ENCODE measurements around the gene PDSS2.
A peak's percentile ranks its signal among the peaks of the same experiment; 100 is the strongest.

The PDSS2 gene

DNA sequence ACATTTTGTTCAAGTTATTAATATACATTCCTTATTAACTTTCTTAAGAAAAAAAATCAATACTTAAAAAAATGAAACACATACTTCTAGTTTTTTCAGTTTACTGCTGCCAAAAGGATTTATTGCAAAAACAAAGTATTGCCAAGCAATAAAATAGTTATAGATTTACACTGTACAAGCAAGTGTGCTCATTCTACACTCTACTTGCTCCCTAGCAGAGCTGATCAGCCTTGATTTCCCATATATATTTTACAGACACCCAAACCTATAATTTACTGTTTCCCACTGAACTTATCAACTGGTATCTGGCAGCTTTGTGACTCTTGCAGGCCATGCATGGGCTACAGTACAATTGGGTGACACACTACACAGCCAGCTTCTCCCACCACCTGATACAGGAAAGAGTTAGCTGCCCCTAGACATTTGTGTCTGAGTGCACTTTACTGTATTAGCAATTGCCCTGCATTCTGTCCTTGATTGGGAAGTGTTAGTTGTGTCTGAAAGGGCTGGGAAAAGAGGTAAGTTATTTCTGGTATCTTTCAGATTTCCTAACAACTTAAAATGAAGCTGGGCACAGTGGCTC lies 188.1 kb downstream of the PDSS2 start:
- Histone ChIP-seq H3K4me1 (ENCODE audit: control insufficient read depth, insufficient read depth, low read length, unreplicated experiment) (no peaks in the 10 kb centered on the region), H3K27me3 (ENCODE audit: insufficient read depth, low read length) (no peaks in the 10 kb centered on the region), H3K4me3 (ENCODE audit: low read depth, low read length) (no peak overlapping the region), H2AFZ (ENCODE audit: low read length, unreplicated experiment) (no peak overlapping the region), H3K27ac (ENCODE audit: low read depth, low read length) (no peak overlapping the region), H3K79me2 (ENCODE audit: control insufficient read depth, insufficient read depth, low read length, unreplicated experiment) (no peaks in the 10 kb centered on the region), H3K36me3 (ENCODE audit: insufficient read depth, low read length) (no peaks in the 10 kb centered on the region)

DNA sequence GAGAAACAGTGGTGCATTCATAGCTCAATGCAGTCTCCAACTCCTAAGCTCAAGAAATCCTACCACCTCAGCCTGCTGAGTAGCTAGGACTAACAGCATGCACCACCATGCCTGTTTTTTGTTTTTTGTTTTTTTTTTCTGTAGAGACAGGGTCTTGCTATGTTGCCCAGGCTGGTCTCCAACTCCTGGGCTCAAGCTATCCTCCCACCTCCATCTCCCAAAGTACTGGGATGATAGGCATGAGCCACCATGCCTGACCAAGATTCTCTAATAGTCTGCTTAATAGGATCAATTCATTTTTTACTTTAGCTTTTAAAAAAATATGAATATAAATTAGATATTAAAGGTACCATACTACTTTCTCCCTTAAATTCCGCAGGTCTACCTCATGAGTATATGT lies 191.7 kb downstream of the PDSS2 start:
- H3K36me3 ChIP-seq (ENCODE audit: insufficient read depth, low read length), result no peaks in the 10 kb centered on the region
- H3K4me3 ChIP-seq (ENCODE audit: low read depth, low read length), result no peak overlapping the region
- H3K4me1 ChIP-seq (ENCODE audit: control insufficient read depth, insufficient read depth, low read length, unreplicated experiment), result peaks cover 16% of the 10 kb centered on the region
- no peaks in the 10 kb centered on the region for H3K79me2 ChIP-seq (ENCODE audit: control insufficient read depth, insufficient read depth, low read length, unreplicated experiment)
- no peaks in the 10 kb centered on the region for H3K27me3 ChIP-seq (ENCODE audit: insufficient read depth, low read length)
- H2AFZ ChIP-seq (ENCODE audit: low read length, unreplicated experiment), result no peak overlapping the region
- no peak overlapping the region for H3K27ac ChIP-seq (ENCODE audit: low read depth, low read length)

DNA sequence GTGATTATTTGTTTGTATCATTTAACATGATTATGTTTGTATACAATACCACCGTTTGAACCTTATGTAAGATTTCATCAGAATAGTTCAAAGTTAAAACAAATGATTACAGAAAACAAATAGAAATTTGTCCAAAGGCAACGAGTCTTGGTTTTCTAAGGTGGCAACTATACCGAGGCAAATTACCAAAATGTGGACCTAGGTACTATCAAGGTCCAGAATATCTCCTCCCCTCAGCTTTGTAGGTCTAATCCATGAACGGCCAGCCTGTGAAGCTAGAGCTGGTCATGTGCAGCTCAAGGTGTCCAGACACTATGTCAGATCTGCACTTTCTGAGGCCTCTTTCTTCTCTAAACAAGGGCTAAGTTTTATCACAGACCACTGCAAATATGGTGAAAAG lies 192.4 kb downstream of the PDSS2 start:
- peaks cover 16% of the 10 kb centered on the region for H3K4me1 ChIP-seq (ENCODE audit: control insufficient read depth, insufficient read depth, low read length, unreplicated experiment)
- H3K27ac ChIP-seq (ENCODE audit: low read depth, low read length), result no peak overlapping the region
- H3K79me2 ChIP-seq (ENCODE audit: control insufficient read depth, insufficient read depth, low read length, unreplicated experiment), result no peaks in the 10 kb centered on the region
- H2AFZ ChIP-seq (ENCODE audit: low read length, unreplicated experiment), result no peak overlapping the region
- H3K36me3 ChIP-seq (ENCODE audit: insufficient read depth, low read length), result no peaks in the 10 kb centered on the region
- H3K4me3 ChIP-seq (ENCODE audit: low read depth, low read length), result no peak overlapping the region
- no peaks in the 10 kb centered on the region for H3K27me3 ChIP-seq (ENCODE audit: insufficient read depth, low read length)

DNA sequence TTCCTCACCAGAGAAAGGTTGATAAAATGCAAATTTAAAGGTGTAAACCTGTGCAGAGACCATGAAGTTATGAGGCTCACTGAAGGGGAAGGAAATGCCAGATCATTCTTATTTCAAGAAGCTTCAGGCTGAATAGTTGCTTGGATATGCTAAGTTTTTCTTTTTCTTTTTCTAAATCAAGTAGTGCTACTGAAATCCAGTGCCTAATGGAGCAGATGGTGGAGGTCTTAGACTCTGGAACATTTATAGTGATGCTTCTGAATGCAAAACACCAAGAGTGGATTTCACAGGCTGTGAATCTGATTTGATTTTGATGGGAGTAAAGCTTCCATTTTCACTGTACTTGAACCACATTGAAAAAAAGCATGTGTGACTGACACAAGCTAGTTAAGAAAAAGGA lies 192.8 kb downstream of the PDSS2 start:
- H2AFZ ChIP-seq (ENCODE audit: low read length, unreplicated experiment), result no peak overlapping the region
- H3K27ac ChIP-seq (ENCODE audit: low read depth, low read length), result no peak overlapping the region
- H3K4me1 ChIP-seq (ENCODE audit: control insufficient read depth, insufficient read depth, low read length, unreplicated experiment), result peaks cover 16% of the 10 kb centered on the region
- H3K4me3 ChIP-seq (ENCODE audit: low read depth, low read length), result no peak overlapping the region
- no peaks in the 10 kb centered on the region for H3K79me2 ChIP-seq (ENCODE audit: control insufficient read depth, insufficient read depth, low read length, unreplicated experiment)
- no peaks in the 10 kb centered on the region for H3K27me3 ChIP-seq (ENCODE audit: insufficient read depth, low read length)
- no peaks in the 10 kb centered on the region for H3K36me3 ChIP-seq (ENCODE audit: insufficient read depth, low read length)

DNA sequence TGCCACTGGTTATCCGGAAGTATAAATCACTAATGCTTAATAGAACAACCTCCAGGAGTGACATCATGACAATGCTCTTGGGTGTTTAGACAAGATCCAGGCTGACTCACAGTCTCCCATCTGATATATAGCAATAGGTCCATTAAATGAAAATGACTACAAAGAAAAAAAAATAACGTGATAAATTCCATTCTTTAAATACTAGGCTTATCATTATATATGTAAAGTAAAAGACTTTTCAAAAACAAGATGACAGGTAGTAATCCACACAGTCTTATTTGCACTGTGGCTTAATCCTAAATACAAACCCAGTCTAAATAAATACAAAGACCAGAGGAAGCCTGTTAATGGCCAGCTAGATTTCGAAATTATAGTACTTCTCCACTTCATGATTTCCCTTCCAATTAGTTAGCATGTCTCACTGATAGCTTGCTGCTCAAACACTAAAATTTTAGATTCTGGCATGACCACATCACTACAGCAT lies 195.0 kb downstream of the PDSS2 start:
- H3K79me2 ChIP-seq (ENCODE audit: control insufficient read depth, insufficient read depth, low read length, unreplicated experiment), result no peaks in the 10 kb centered on the region
- H3K36me3 ChIP-seq (ENCODE audit: insufficient read depth, low read length), result no peaks in the 10 kb centered on the region
- no peak overlapping the region for H3K4me3 ChIP-seq (ENCODE audit: low read depth, low read length)
- no peak overlapping the region for H2AFZ ChIP-seq (ENCODE audit: low read length, unreplicated experiment)
- peak overlapping the region; percentile 43 for H3K27ac ChIP-seq (ENCODE audit: low read depth, low read length)
- no peaks in the 10 kb centered on the region for H3K27me3 ChIP-seq (ENCODE audit: insufficient read depth, low read length)
- peaks cover 16% of the 10 kb centered on the region for H3K4me1 ChIP-seq (ENCODE audit: control insufficient read depth, insufficient read depth, low read length, unreplicated experiment)

DNA sequence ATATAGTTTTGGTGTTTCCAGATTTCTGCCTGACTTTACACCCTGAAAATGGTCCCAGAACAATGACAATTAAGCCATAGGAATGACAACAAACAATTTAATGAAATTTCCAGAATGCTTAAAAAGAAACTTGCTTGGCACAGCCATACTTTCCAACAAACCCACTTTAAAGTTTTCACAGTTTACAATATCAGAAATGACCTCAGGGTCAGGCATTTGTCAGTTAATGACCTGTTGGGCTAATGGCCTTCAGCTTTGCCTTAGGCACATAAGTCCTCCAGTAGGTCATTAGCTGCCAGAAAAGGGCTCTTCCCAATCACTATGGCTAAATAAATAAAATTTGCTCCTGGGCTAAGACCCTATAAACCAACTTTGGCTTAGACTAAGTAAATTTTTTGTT lies 199.4 kb downstream of the PDSS2 start:
- Histone ChIP-seq H2AFZ (ENCODE audit: low read length, unreplicated experiment) (no peak overlapping the region), H3K4me3 (ENCODE audit: low read depth, low read length) (no peak overlapping the region), H3K36me3 (ENCODE audit: insufficient read depth, low read length) (no peaks in the 10 kb centered on the region), H3K27me3 (ENCODE audit: insufficient read depth, low read length) (no peaks in the 10 kb centered on the region), H3K79me2 (ENCODE audit: control insufficient read depth, insufficient read depth, low read length, unreplicated experiment) (no peaks in the 10 kb centered on the region), H3K27ac (ENCODE audit: low read depth, low read length) (no peak overlapping the region), H3K4me1 (ENCODE audit: control insufficient read depth, insufficient read depth, low read length, unreplicated experiment) (peaks cover 15% of the 10 kb centered on the region)

DNA sequence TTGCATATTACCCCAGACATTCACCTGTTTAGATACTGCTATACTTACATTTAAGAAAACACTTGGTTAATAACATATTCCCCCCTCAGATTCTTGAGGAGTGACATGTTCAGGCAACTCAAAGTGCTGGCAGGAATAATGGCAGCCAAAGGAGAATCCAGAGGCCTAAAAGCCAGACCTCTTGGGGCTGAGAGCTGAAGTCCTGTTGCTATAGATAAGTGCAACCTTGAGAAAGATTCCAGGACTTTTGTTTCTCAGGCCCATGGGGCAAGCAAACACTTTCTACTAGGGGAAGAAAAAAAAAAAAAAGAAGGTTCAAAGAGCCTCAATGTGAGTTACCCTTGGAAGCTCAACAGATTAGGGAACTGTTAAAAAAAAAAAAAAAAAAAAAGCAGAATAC lies 211.2 kb downstream of the PDSS2 start:
- no peaks in the 10 kb centered on the region for H3K27me3 ChIP-seq (ENCODE audit: insufficient read depth, low read length)
- no peak overlapping the region for H3K27ac ChIP-seq (ENCODE audit: low read depth, low read length)
- H3K79me2 ChIP-seq (ENCODE audit: control insufficient read depth, insufficient read depth, low read length, unreplicated experiment), result no peaks in the 10 kb centered on the region
- no peaks in the 10 kb centered on the region for H3K36me3 ChIP-seq (ENCODE audit: insufficient read depth, low read length)
- H3K4me3 ChIP-seq (ENCODE audit: low read depth, low read length), result no peak overlapping the region
- no peak overlapping the region for H2AFZ ChIP-seq (ENCODE audit: low read length, unreplicated experiment)
- H3K4me1 ChIP-seq (ENCODE audit: control insufficient read depth, insufficient read depth, low read length, unreplicated experiment), result peaks cover 11% of the 10 kb centered on the region

DNA sequence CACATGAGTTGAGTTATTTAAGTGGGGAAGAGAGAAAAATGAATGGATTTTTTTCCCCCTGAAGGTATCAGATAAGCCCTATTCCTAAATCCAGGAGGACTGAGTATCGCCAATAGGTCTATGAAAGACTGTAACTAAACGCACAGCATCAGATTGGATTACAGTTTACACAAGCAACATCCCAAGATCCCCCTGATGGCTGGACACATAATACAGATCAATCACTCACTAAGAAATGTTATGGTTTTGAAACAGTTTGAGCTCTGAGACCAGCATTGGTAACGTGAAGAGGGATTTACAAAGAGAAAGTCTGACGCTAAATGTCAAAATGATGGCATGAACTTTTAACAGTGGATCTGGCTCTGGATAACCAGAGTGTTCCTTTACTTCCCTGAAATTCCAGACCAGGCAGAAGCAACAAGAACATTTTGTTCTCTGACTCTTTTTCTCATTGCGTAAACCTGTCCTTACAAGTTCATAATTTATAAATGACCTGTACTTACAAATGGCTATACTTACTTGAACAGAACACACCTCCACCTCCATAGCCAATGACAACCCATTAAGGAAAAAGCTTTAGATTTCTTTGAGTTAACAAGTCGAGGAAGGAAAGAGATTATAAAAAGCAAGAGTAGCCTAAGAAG lies 212.3 kb downstream of the PDSS2 start:
- H3K36me3 ChIP-seq (ENCODE audit: insufficient read depth, low read length), result no peaks in the 10 kb centered on the region
- no peak overlapping the region for H2AFZ ChIP-seq (ENCODE audit: low read length, unreplicated experiment)
- H3K4me1 ChIP-seq (ENCODE audit: control insufficient read depth, insufficient read depth, low read length, unreplicated experiment), result peaks cover 11% of the 10 kb centered on the region
- H3K79me2 ChIP-seq (ENCODE audit: control insufficient read depth, insufficient read depth, low read length, unreplicated experiment), result no peaks in the 10 kb centered on the region
- H3K4me3 ChIP-seq (ENCODE audit: low read depth, low read length), result no peak overlapping the region
- no peaks in the 10 kb centered on the region for H3K27me3 ChIP-seq (ENCODE audit: insufficient read depth, low read length)
- peak overlapping the region; percentile 37 for H3K27ac ChIP-seq (ENCODE audit: low read depth, low read length)

DNA sequence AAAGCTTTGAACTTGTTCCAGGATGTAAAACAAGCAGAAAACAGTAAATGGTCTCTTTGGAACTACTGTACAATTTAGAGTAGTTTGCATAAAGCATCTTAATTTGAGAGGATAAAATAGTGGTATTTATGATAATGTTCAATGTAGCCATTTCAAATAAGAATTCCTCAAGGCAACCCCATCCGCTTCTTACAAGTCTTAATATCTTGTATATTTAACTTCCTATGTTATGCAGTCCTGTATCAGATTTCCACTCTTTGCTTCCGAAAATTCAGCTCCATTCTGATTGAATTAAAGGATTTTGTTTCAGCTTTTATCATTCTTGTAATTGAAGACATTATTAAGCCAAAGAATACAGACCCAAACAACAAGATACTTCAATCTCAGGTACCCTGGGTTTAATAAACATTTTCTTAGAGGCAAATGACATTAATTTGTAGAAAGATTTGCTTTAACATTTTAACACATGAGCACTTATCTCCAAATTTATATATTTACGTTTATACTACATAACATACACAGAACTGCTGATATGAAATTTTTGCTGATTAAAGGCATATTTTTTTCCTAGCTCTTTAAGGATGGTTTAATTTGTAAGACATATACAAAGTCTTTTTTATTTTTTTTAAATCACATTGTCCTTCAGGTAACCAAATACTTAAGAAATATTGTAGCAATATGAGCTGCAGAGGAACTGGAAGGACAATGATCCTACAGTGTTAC lies 213.0 kb downstream of the PDSS2 start:
- Histone ChIP-seq H3K27me3 (ENCODE audit: insufficient read depth, low read length) (no peaks in the 10 kb centered on the region), H2AFZ (ENCODE audit: low read length, unreplicated experiment) (no peak overlapping the region)

DNA sequence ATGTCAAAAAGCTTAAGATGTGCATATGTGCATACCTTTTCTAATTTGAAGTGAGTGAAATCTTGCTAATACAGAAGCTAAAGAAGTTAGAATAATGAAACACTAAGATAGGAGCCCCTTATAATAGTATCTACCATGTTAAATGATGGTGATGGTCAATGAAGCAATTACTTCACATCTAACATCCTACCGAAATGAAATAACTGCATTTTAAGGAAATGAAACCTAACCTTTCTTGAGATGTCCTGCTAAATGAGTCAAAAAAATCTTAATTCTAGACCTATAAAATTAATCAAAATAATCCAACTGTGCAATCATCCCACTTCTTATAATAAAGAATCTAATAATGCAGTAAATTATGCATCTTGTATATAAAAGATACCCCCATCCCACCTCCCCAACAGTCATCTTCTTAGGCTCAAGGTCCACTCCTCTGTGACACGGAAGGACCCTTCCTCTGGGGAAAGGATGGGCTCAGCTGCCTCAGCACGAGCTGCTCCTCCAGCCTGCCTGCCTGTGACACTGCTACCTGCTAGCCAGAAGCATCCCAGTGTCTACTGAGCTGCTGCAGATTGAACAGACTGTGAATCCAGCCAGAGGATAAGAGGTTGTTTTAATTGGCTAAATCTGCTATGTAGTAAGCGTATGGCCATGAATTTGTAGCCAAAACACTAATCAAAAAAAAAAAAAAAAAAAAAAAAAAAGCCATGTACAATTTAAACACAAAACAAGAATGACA lies 214.5 kb downstream of the PDSS2 start:
- no peaks in the 10 kb centered on the region for H3K79me2 ChIP-seq (ENCODE audit: control insufficient read depth, insufficient read depth, low read length, unreplicated experiment)
- no peak overlapping the region for H3K27ac ChIP-seq (ENCODE audit: low read depth, low read length)
- no peak overlapping the region for H3K4me3 ChIP-seq (ENCODE audit: low read depth, low read length)
- H3K4me1 ChIP-seq (ENCODE audit: control insufficient read depth, insufficient read depth, low read length, unreplicated experiment), result peaks cover 11% of the 10 kb centered on the region
- H2AFZ ChIP-seq (ENCODE audit: low read length, unreplicated experiment), result no peak overlapping the region
- no peaks in the 10 kb centered on the region for H3K36me3 ChIP-seq (ENCODE audit: insufficient read depth, low read length)
- no peaks in the 10 kb centered on the region for H3K27me3 ChIP-seq (ENCODE audit: insufficient read depth, low read length)

More for the DNA sequence above, 213.0 kb downstream of the PDSS2 start:
- H3K4me3 ChIP-seq (ENCODE audit: low read depth, low read length), result no peak overlapping the region
- H3K36me3 ChIP-seq (ENCODE audit: insufficient read depth, low read length), result no peaks in the 10 kb centered on the region
- H3K79me2 ChIP-seq (ENCODE audit: control insufficient read depth, insufficient read depth, low read length, unreplicated experiment), result no peaks in the 10 kb centered on the region
- peak overlapping the region; percentile 37; the same call in 1 of the 2 replicates for H3K27ac ChIP-seq (ENCODE audit: low read depth, low read length)
- peaks cover 11% of the 10 kb centered on the region for H3K4me1 ChIP-seq (ENCODE audit: control insufficient read depth, insufficient read depth, low read length, unreplicated experiment)
